LNCaP clone FGC (cell line): ENCODE results near the gene ENTPD2.

ENCODE experiments used
- DNase-seq: peaks from one replicate; pipeline ENCODE4 v3.0.0-alpha.2; 2011; ENCODE audit warnings: low read depth
- H3K4me3 ChIP-seq: 2 replicates; pipeline ENCODE4 v1.5.1; 2011; ENCODE audit warnings: mild to moderate bottlenecking, low read depth, low read length, control low read depth
- CTCF ChIP-seq: IDR thresholded peaks from 2 replicates; pipeline ENCODE4 v1.5.1; 2012; ENCODE audit warnings: mild to moderate bottlenecking; ENCODE audit not compliant: control insufficient read depth, insufficient read depth; ENCODE audit errors: extremely low read depth

Gene ENTPD2

DNA sequence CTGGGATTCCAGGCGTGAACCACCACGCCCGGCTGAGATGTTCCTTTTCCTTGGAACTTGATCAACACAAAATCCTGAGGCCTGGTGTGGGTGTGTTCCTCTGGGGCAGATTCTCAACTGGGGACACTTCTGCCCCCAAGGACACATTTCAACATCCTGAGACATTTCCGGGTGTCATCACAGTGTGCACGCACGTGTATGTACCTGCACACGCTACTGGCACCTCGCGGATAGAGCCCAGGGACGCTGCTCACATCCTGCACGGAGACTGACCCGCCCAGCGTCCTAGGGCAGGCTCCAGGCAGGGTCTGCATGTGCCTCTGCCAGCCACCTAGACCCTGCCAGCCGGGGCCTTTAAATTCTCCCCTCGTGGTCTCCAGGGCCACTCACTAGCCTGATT lies 8.5 kb upstream of the ENTPD2 start:
- no peak for TF ChIP-seq CTCF
- no peak for DNase-seq
- no peak overlapping the region for H3K4me3 ChIP-seq

- TF ChIP-seq CTCF = no peak
- no peak overlapping the region for H3K4me3 ChIP-seq
- DNase-seq = no peak
Measured at GRCh38 chr9:137058521-137059234, 4.8 kb upstream of the ENTPD2 start.

DNA sequence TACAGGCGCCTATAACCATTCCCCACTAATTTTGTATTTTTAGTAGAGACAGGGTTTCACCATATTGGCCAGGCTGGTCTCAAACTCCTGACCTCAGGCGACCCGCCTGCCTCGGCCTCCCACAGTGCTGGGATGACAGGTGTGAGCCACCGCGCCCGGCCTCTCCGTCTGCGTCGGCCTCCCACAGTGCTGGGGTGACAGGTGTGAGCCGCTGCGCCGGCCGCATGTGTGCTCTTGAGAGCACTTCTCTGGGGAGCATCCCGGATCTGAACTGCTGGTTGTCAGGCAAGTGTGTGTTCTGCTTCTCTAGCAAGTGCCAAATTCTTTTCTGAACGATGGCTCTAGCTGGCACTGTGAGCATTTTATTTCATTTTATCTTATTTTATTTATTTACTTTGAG lies 3.7 kb upstream of the ENTPD2 start:
- no peak overlapping the region for H3K4me3 ChIP-seq
- no peak for TF ChIP-seq CTCF
- peak; percentile 69 for DNase-seq

- DNase-seq = no peak
- TF ChIP-seq CTCF = no peak
- no peak overlapping the region for H3K4me3 ChIP-seq
Measured at GRCh38 chr9:137056739-137057415, 3.0 kb upstream of the ENTPD2 start.

DNA sequence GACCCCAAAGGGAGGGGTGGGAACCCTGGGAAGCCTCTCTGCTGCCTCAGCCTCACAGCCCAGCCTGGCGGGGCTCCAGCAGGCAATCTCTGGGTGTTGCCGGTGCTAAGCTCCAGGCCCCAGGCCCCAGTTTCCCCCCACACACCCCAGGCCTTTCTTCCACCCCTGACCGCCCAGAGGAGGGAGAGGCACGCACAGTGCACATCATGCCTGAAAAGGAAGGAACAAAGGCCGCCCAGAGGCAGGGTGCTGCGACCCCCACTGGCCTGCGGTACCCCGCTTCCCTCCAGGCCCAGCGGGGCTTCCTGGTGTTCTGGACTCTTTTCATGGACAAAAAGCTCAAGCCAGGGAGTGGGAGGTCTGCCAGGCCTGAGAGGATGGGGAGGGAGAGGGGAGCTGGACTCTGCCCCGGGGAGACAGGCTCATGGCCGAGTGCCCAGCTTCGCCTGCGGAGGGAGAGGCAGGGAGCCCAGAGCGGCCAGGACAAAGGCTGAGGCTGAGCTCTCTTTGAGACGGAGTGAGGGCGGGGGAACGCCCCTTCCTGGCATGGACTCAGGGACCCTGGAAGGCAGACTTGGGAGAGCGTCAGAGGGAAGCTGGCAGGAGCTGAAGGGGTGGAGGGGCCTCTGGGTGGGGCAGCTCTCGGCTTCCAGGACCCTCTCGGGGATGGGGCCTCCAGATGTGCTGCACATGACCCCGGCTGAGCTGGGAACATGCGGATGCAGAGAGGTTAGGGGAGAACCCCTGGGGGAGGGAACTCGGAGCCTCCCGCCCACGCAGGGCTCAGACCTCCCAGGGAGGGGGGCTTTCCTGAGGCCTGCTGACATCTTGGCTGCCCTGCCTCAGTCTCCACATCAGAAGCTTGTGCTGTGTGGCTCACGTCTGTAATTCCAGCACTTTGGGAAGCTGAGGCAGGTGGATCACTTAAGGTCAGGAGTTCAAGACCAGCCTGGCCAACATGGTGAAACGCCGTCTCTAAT lies 1.8 kb upstream of the ENTPD2 start:
- no peak overlapping the region for H3K4me3 ChIP-seq
- DNase-seq = no peak
- TF ChIP-seq CTCF = no peak

- no peak for DNase-seq
- TF ChIP-seq CTCF = no peak
- peak overlapping the region; percentile 56 for H3K4me3 ChIP-seq
Measured at GRCh38 chr9:137054932-137055384, 1.1 kb upstream of the ENTPD2 start.
